SK-N-SH (cell line): ENCODE data around the gene MTMR8. TPM values are rescaled to one million over a fixed set of nuclear protein-coding genes. Genes with fewer than 3 reads are reported as not detected.

Experiments used
- CTCF ChIA-PET: fragments of 300-600, 350-600 bp; formaldehyde crosslinking; extraction: SDS; loops from one replicate; lab custom pipeline; 2021; lab: Yijun Ruan, JAX
- POLR2A ChIA-PET: fragments of 350-600 bp; sonication (Branson Sonifier 250); formaldehyde crosslinking; extraction: SDS; loops from one replicate; lab custom pipeline; 2020; ENCODE audit warnings: antibody characterized with exemption, inconsistent platforms; lab: Yijun Ruan, JAX
- DNase-seq: peaks from one replicate; pipeline ENCODE4 v3.0.0; 2012
- H2AFZ ChIP-seq: fragments of 200-600 bp; sonication (generic); 2 replicates; pipeline ENCODE4 v1.8.1; 2016; ENCODE audit warnings: antibody characterized with exemption, mild to moderate bottlenecking, low read depth
- H3F3A ChIP-seq: fragments of 200-600 bp; sonication (generic); replicated peaks from 2 replicates; pipeline ENCODE3; 2016; ENCODE audit warnings: antibody characterized with exemption, mild to moderate bottlenecking; ENCODE audit not compliant: insufficient read depth
- H3K27ac ChIP-seq, 2 experiments: fragments of 200-500 bp in 1 of 2; fragments of 200-600 bp in 1 of 2; sonication (Bioruptor generic) in 1 of 2; sonication (generic), shearing (Covaris generic) in 1 of 2; 2 replicates each; pipeline versions ENCODE4 v1.5.1 to v1.6.1; 2014 to 2016; ENCODE audit warnings: low read depth in 2 of 2, inconsistent platforms in 1 of 2, low read length in 1 of 2, mild to moderate bottlenecking in 1 of 2, mixed read lengths in 1 of 2
- H3K27me3 ChIP-seq: fragments of 200-600 bp; sonication (generic), shearing (Covaris generic); 2 replicates; pipeline ENCODE4 v1.6.1; 2016; ENCODE audit warnings: mixed run types; ENCODE audit not compliant: insufficient read depth
- H3K36me3 ChIP-seq, 2 experiments: fragments of 200-500 bp in 1 of 2; fragments of 200-600 bp in 1 of 2; sonication (Bioruptor generic) in 1 of 2; sonication (generic) in 1 of 2; replicated peaks in 1 of 2; 2 replicates each; pipeline versions ENCODE3 to v1.5.1; 2014 to 2016; ENCODE audit warnings: low read length in 1 of 2, mild to moderate bottlenecking in 1 of 2; ENCODE audit not compliant: insufficient read depth in 2 of 2, control insufficient read depth in 1 of 2
- H3K4me1 ChIP-seq, 2 experiments: fragments of 200-500 bp in 1 of 2; fragments of 200-600 bp in 1 of 2; sonication (Bioruptor generic) in 1 of 2; sonication (generic), shearing (Covaris generic) in 1 of 2; 2 replicates each; pipeline versions ENCODE4 v1.5.1 to v1.6.1; 2014 to 2016; ENCODE audit warnings: low read depth in 1 of 2, low read length in 1 of 2, mixed run types in 1 of 2; ENCODE audit not compliant: insufficient read depth in 2 of 2, control insufficient read depth in 1 of 2
- H3K4me2 ChIP-seq: fragments of 200-600 bp; sonication (generic), shearing (Covaris generic); 2 replicates; pipeline ENCODE4 v1.6.1; 2017; ENCODE audit warnings: mixed run types
- H3K4me3 ChIP-seq, 2 experiments: fragments of 200-500 bp in 1 of 2; fragments of 200-600 bp in 1 of 2; sonication (Bioruptor generic) in 1 of 2; sonication (generic), shearing (Covaris generic) in 1 of 2; 2 replicates each; pipeline versions ENCODE4 v1.5.1 to v1.8.1; 2014 to 2016; ENCODE audit warnings: low read depth in 2 of 2, inconsistent platforms in 1 of 2, low read length in 1 of 2, mild to moderate bottlenecking in 1 of 2, mixed read lengths in 1 of 2, moderate library complexity in 1 of 2
- H3K79me2 ChIP-seq: fragments of 200-600 bp; sonication (generic); 2 replicates; pipeline ENCODE4 v1.8.1; 2017; ENCODE audit warnings: mild to moderate bottlenecking; ENCODE audit not compliant: insufficient read depth
- H3K9ac ChIP-seq: fragments of 200-600 bp; sonication (generic); 2 replicates; pipeline ENCODE4 v1.6.1; 2017; ENCODE audit warnings: mixed run types
- H3K9me2 ChIP-seq: fragments of 200-600 bp; sonication (generic); 2 replicates; pipeline ENCODE4 v1.6.1; 2017; ENCODE audit warnings: mixed run types
- H3K9me3 ChIP-seq: fragments of 200-600 bp; sonication (generic); 2 replicates; pipeline ENCODE4 v1.6.1; 2017; ENCODE audit warnings: mixed run types, mild to moderate bottlenecking, moderate library complexity
- H4K20me1 ChIP-seq: fragments of 200-600 bp; sonication (generic); 2 replicates; pipeline ENCODE4 v1.6.1; 2017; ENCODE audit warnings: mild to moderate bottlenecking, mixed run types; ENCODE audit not compliant: insufficient read depth
- CTCF ChIP-seq: fragments of 200-600 bp; sonication (generic); IDR thresholded peaks from 2 replicates; pipeline ENCODE4 v1.6.1; 2017; ENCODE audit warnings: antibody characterized with exemption, mild to moderate bottlenecking, moderate library complexity
- ELF1 ChIP-seq: IDR thresholded peaks from 2 replicates; pipeline ENCODE4 v1.4.0; 2012
- EP300 ChIP-seq, 2 experiments: IDR thresholded peaks; 2 replicates each; pipeline versions ENCODE4 v1.4.0 to v1.6.1; 2012; ENCODE audit warnings: borderline replicate concordance in 1 of 2, low read depth in 1 of 2, low read length in 1 of 2
- FOSL2 ChIP-seq: IDR thresholded peaks from 2 replicates; pipeline ENCODE4 v1.4.0; 2012; ENCODE audit warnings: low read depth, mild to moderate bottlenecking, moderate library complexity, borderline replicate concordance
- IRF3 ChIP-seq: fragments of 150-350 bp; IDR thresholded peaks from 2 replicates; pipeline ENCODE4 v1.6.1; 2016; ENCODE audit warnings: mild to moderate bottlenecking, low read depth, low read length
- MEF2A ChIP-seq: IDR thresholded peaks from 2 replicates; pipeline ENCODE4 v1.4.0; 2012; ENCODE audit warnings: low read depth, borderline replicate concordance
- MXI1 ChIP-seq: IDR thresholded peaks from 2 replicates; pipeline ENCODE4 v1.6.1; 2012; ENCODE audit warnings: mild to moderate bottlenecking, low read depth, low read length, improper control_type of control experiment
- POLR2AphosphoS5 ChIP-seq: IDR thresholded peaks from 2 replicates; pipeline ENCODE4 v1.6.1; 2012; ENCODE audit warnings: low read depth, low read length
- RCOR1 ChIP-seq: fragments of 150-350 bp; IDR thresholded peaks from 2 replicates; pipeline ENCODE4 v1.6.1; 2017; ENCODE audit warnings: antibody characterized with exemption, low read length
- REST ChIP-seq: IDR thresholded peaks from 2 replicates; pipeline ENCODE4 v1.6.1; 2012; ENCODE audit warnings: mild to moderate bottlenecking, low read depth, low read length, moderate library complexity
- RFX5 ChIP-seq: IDR thresholded peaks from 2 replicates; pipeline ENCODE4 v1.6.1; 2012; ENCODE audit warnings: mild to moderate bottlenecking, improper control_type of control experiment, low read length
- RXRA ChIP-seq: IDR thresholded peaks from 2 replicates; pipeline ENCODE4 v1.4.0; 2012; ENCODE audit warnings: low read depth, mild to moderate bottlenecking, borderline replicate concordance
- SIN3A ChIP-seq: IDR thresholded peaks from 2 replicates; pipeline ENCODE4 v1.6.1; 2012; ENCODE audit warnings: low read depth, mild to moderate bottlenecking, low read length, moderate library complexity, borderline replicate concordance
- SMC3 ChIP-seq: IDR thresholded peaks from 2 replicates; pipeline ENCODE4 v1.6.1; 2012; ENCODE audit warnings: low read depth, low read length, improper control_type of control experiment
- TAF1 ChIP-seq: IDR thresholded peaks from 2 replicates; pipeline ENCODE4 v1.6.1; 2012; ENCODE audit warnings: low read depth, mild to moderate bottlenecking, low read length, moderate library complexity, borderline replicate concordance
- TEAD4 ChIP-seq: IDR thresholded peaks from 2 replicates; pipeline ENCODE4 v1.4.0; 2012; ENCODE audit warnings: mild to moderate bottlenecking, borderline replicate concordance; ENCODE audit not compliant: insufficient read depth
- USF1 ChIP-seq: IDR thresholded peaks from 2 replicates; pipeline ENCODE4 v1.4.0; 2012; ENCODE audit warnings: low read depth, borderline replicate concordance
- WGBS: methylation state at CpG from one replicate; pipeline ENCODE4 v1.1.6; 2017; ENCODE audit warnings: low lambda C conversion rate; 5-methylcytosine and 5-hydroxymethylcytosine counted together
- polyA plus RNA-seq, 3 experiments: library from polyadenylated mRNA; depleted of rRNA; stranded (reverse); fragments of >200 nt; gene quantifications; 2 replicates each; pipeline ENCODE4 v1.2.3, GENCODE V29; 2012

MTMR8 gene
- polyA plus RNA-seq, 1 of the 3 experiments (the other 2 are of a cell fraction), result 0.35 TPM

- TF ChIP-seq IRF3 (no peak), RXRA (no peak), FOSL2 (no peak)
Observed at GRCh38 chrX:64350047-64350446, 45.2 kb downstream of the MTMR8 start (continued).

- Histone ChIP-seq H3K27ac (no peak overlapping the region), H3F3A (no peaks in the 10 kb centered on the region), H2AFZ (no peak overlapping the region), H3K27me3 (no peaks in the 10 kb centered on the region), H4K20me1 (no peaks in the 10 kb centered on the region), H3K4me3 (no peak overlapping the region), H3K9me2 (no peaks in the 10 kb centered on the region), H3K9me3 (no peaks in the 10 kb centered on the region), H3K4me1 (no peaks in the 10 kb centered on the region), H3K9ac (no peak overlapping the region), H3K36me3 (no peaks in the 10 kb centered on the region), H3K4me2 (no peak overlapping the region), H3K79me2 (no peaks in the 10 kb centered on the region)
- no peak for TF ChIP-seq RCOR1
- WGBS, result 2% methylated on average over 1 of the region's 1 CpG
- ChIA-PET POLR2A (no interaction called here), CTCF (no interaction called here)
- no peak for DNase-seq
Observed at GRCh38 chrX:64342811-64343210, 52.4 kb downstream of the MTMR8 start.

- Histone ChIP-seq H3K36me3 (no peaks in the 10 kb centered on the region), H3F3A (no peaks in the 10 kb centered on the region), H3K27me3 (no peaks in the 10 kb centered on the region), H2AFZ (no peak overlapping the region), H3K9me3 (no peaks in the 10 kb centered on the region), H3K79me2 (no peaks in the 10 kb centered on the region), H4K20me1 (no peaks in the 10 kb centered on the region), H3K27ac (no peak overlapping the region), H3K4me3 (no peak overlapping the region), H3K4me2 (no peak overlapping the region), H3K4me1 (no peaks in the 10 kb centered on the region), H3K9me2 (no peaks in the 10 kb centered on the region), H3K9ac (no peak overlapping the region)
- no peak for DNase-seq
- TF ChIP-seq EP300 (IDR thresholded peaks at IDR 0.05; ENCODE audit: borderline replicate concordance in 1 of 2, low read depth in 1 of 2, low read length in 1 of 2), result no peak
- TF ChIP-seq SIN3A, result no peak
- TF ChIP-seq CTCF, result no peak
- TF ChIP-seq MEF2A, result no peak
- no peak for TF ChIP-seq IRF3
- no peak for TF ChIP-seq RFX5
- no peak for TF ChIP-seq ELF1
- no peak for TF ChIP-seq REST
- TF ChIP-seq SMC3, result no peak
- TF ChIP-seq TAF1, result no peak
- no peak for TF ChIP-seq POLR2AphosphoS5
- no peak for TF ChIP-seq MXI1
- TF ChIP-seq TEAD4, result no peak
- TF ChIP-seq USF1, result no peak
- POLR2A ChIA-PET, result no interaction called here
- WGBS, result 30% methylated on average over 1 of the region's 1 CpG
- CTCF ChIA-PET, result interaction anchor here (0.8 kb wide), 1 partner anchor 20 kb away, joined by 3 read pairs; no protein-coding TSS in a partner anchor
Observed at GRCh38 chrX:64338296-64338695, 57.0 kb downstream of the MTMR8 start.
